A549 treated with dexamethasone at 1 μM for 4 hours (cell line): ENCODE measurements around the gene DDX55. TPM values are rescaled to one million over a fixed set of nuclear protein-coding genes. Genes with fewer than 3 reads are reported as not detected.

ENCODE experiments used
- total RNA-seq: library from RNA; stranded (reverse); fragments of 200-300 nt; extraction: Qiagen RNA extraction; gene quantifications from 5 replicates; pipeline ENCODE4 v1.2.3, GENCODE V29; 2022

The DDX55 gene, protein sequence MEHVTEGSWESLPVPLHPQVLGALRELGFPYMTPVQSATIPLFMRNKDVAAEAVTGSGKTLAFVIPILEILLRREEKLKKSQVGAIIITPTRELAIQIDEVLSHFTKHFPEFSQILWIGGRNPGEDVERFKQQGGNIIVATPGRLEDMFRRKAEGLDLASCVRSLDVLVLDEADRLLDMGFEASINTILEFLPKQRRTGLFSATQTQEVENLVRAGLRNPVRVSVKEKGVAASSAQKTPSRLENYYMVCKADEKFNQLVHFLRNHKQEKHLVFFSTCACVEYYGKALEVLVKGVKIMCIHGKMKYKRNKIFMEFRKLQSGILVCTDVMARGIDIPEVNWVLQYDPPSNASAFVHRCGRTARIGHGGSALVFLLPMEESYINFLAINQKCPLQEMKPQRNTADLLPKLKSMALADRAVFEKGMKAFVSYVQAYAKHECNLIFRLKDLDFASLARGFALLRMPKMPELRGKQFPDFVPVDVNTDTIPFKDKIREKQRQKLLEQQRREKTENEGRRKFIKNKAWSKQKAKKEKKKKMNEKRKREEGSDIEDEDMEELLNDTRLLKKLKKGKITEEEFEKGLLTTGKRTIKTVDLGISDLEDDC
- total RNA-seq = 27.0 to 31.2 TPM (median 30.8 TPM) in 5 replicates

DNA sequence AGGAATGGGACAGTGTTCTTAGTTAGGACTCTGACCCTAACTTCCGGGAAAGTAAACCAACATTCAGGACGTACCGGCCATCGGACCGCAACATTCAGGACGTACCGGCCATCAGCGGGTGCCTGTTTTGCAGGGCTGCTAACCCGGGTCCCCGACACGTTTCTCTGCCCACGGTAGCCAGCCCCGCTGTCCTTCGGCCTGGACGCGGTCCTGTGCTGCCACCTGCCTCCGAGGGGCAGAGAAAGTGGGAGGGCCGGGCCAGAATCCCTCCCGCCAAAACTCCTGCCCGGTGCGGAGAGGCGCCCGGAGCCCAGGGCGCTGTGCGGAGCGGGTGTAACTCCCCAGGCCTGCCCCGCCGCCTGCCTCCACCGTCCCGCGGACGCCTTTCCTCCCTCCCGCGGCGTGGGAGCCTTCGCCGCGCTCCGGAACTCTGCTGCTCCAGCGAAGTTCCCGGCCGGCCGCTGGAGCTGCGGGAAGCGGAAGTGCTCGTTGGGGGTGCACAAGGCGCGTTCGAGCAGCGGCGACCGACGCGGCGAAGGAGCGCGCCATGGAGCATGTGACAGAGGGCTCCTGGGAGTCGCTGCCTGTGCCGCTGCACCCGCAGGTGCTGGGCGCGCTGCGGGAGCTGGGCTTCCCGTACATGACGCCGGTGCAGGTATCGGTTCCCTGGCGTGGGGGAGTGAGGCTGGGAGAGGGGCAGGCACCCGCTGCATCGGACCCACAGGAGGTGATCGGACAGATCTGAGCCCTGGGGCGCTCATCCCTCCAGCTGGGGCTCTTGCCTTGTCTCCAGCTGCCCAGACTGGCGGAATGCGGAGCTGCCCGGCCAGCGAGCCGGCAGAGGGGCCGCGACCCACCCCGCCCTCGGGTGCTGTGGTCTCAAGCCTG lies at the start of gene DDX55:
Gene DDX55 (plus strand): TSS at position 498 of the 888 bp plus-strand sequence. CDS start 50 bp downstream, at position 548.

DNA sequence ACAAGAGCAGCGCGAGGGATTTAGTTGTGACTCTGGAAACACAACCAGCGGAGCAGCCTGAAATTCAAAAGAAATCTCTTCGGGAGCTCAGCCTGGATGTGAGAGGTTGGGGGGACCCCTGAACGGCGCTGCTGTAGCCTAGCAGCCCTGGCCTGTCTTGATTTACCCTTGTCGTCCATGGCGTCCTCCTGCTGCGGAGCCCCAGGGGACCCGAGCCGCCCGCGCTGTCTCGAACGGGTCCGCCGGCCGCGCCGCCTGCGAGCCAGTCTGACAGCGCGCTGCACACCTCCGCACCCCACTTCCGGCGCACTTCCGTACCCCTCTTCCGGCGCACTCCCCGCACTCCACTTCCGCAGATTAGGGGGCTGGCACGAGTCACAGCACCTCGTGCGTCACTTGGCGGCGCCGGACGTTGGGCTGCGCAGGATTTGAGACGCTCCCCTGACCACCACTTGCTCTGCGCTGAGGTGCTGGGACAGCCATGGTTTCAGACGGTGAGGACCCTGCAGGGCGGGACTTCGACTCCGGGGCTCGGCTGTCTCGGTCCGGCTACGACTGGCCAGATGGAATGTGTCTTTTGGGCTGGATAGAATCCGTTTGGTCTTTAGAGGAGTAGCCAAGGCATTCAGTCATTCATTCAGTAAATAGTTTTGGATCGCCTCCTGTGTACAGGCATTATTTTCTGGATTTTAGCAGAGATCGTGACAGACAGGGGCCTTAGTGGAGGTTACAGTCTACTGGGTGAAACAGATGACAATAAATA lies 31.7 kb downstream of the DDX55 start, which contains the start of the genes EIF2B1 and GTF2H3:
Gene EIF2B1 (minus strand): TSS at position 308 of the 763 bp plus-strand sequence. CDS start 129 bp downstream, at position 179.
Gene GTF2H3 (plus strand): TSS at position 451 of the 763 bp plus-strand sequence. CDS start 31 bp downstream, at position 482.

Other genes with a start within 250 kb of the DDX55 start
- gene SBNO1, start 237.3 kb upstream of the DDX55 start, total RNA-seq = 18.7 to 33.7 TPM (median 28.6 TPM) in 5 replicates
- gene KMT5A, start 218.0 kb upstream of the DDX55 start, total RNA-seq = 46.3 to 69.2 TPM (median 62.1 TPM) in 5 replicates
- 1.5 to 1.6 TPM (median 1.5 TPM) in 5 replicates for gene RILPL2, start 165.4 kb upstream of the DDX55 start, total RNA-seq
- 20.6 to 21.4 TPM (median 21.2 TPM) in 5 replicates for gene SNRNP35, start 144.0 kb upstream of the DDX55 start, total RNA-seq
- 8.8 to 15.1 TPM (median 12.5 TPM) in 5 replicates for gene RILPL1, start 68.4 kb upstream of the DDX55 start, total RNA-seq
- gene TMED2, start 17.5 kb upstream of the DDX55 start, total RNA-seq = 166 to 233 TPM (median 214 TPM) in 5 replicates
- gene EIF2B1, start 31.6 kb downstream of the DDX55 start, total RNA-seq = 31.5 to 38.0 TPM (median 33.1 TPM) in 5 replicates
- gene GTF2H3, start 31.7 kb downstream of the DDX55 start, total RNA-seq = 25.0 to 33.8 TPM (median 31.4 TPM) in 5 replicates
- gene TCTN2, start 69.0 kb downstream of the DDX55 start, total RNA-seq = 11.9 to 13.7 TPM (median 13.2 TPM) in 5 replicates
- 15.0 to 23.2 TPM (median 21.4 TPM) in 5 replicates for gene ATP6V0A2, start 110.3 kb downstream of the DDX55 start, total RNA-seq
- 0.18 to 0.38 TPM (median 0.29 TPM) in 5 replicates for gene DNAH10, start 160.2 kb downstream of the DDX55 start, total RNA-seq